Stimulated activated CD4-positive, alpha-beta T cell treated with anti-CD3 and anti-CD28 coated beads, Interleukin-2, amount 100 ng/mL, for 24 hours (primary cell): ENCODE results near the gene ATG13.

Experiments used
- DNase-seq, 2 donors: peaks; one replicate each; pipeline ENCODE4 v3.0.0-alpha.2; 2020

Gene ATG13

DNA sequence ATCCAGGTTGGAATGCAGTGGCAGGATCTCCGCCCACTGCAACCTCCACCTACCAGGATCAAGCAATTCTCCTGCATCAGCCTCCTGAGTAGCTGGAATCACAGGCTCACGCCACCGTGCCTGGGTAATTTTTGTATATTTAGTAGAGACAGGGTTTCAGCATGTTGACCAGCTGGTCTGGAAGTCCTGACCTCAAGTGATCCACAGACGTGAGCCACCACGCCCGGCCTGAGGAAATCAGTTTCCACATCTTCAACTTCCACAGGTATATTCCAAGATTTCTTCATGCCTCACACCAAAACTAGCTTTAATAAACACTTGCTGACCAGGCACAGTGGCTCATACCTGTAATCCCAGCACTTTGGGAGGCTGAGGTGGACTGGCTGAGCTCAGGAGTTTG is 8.0 kb upstream of the ATG13 start:
- DNase-seq, result no peak

DNA sequence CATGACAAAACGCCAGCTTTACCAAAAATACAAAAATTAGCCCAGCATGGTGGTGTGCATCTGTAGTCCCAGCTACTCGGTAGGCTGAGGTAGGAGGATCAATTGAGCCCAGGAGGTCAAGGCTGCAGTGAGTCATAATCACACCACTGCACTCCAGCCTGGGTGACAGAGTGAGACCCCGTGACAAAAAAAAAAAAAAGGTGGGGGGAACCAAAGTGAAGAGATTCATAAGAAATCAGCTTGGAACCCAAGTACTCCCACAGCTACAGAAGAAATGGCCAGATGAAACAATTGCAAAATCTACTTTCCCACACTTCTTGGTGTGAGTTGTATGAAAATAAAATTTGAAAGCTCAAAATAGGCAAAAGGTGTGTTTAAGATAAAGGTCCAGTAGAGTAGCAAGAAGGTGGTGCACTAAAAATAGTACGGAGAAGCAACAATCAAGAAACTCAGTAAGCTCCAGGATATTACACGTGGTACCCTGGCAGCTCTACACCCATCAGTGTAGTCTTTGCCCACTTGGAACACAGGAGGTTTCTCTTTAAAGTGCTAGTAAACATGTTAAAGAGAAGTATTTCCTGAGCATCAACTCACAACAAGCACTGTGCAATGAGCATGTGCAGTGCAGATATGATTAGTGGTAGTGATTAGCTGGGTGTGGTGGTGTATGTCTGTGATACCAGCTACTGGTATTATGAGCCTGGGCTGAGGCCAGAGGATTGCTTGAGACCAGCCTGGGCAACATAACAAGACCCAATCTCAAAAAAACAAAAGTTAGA is 5.6 kb upstream of the ATG13 start:
- DNase-seq, result no peak

DNA sequence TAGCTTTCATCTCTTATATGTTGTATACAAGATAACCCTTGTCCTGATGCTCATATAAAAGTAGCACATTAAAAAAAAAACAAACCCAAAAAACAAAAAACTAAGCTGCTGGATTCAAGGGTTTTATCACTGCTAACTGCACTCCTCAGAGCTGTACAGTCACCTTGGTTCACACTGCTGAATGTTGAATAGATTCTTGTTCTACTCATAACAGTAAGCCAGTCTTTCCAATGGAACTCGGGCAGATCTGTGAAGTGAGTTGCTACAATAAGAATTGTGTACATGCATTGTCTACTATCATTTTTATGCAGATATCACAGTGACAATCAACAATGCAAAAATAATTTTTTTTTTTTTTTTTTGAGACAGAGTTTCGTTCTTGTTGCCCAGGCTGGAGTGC is 5.0 kb upstream of the ATG13 start:
- no peak for DNase-seq

DNA sequence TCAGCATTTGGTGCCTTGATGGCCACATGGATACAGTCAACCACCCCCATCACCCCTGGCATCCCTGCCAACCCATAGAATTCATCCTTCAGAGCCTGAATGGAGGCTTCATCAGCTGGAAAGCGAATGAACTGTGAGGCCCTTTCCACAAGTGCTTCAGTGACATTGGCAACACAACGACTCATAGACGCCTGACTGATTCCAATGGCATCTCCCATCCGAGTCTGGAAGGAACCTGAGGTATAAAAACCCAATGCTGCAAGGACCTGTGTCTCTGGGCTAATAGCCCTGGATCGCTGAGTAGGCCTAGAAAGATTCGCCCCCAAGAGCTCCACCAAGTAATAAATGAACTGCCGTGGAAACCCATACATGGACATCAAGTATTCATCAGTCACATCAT is 1.6 kb upstream of the ATG13 start:
- no peak for DNase-seq

DNA sequence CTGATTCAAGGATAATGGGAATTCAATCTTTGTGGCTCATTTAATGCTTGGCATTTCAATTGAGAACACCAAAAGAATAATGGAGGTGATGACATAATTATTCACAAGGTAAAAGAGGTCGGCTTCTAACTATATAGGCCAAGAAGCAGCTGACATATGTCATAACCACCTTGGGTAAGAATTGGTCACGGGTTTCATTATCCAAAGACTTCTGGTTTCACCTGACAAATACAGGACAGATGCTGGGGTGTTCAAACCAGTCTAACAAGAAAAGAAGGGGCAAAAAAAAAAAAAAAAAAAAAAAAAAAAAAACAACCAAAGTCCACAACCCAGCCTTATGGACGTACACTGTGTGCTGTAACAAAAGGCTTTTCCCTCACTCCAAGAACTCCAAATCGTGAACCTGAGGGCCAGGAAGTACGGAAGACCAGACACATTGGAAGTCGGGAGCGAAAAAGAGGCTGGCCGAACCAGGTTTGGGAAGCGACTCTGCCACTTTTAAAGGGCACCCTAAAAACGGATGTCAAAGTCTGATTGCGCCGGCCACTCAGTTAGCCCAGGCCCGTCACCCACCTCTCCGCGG is 711 bp upstream of the ATG13 start:
- DNase-seq, result no peak

DNA sequence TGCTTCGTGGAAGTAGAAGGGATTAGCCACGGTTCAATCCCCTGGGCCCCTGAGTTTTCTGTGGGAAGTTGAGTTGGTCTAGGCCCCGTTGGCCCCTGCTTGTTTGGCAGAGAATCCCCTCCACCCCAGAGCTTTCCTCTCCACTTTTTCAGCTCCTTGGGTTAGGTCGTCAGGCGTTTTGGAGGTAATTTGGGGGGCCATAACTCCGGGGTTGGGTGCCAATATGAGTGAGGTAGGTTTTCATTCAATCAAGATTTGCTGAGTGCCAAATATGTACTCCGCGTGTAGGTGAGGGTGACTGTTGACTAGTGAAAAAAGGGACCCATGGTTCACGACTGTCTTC is 590 bp downstream of the ATG13 start:
- no peak for DNase-seq

DNA sequence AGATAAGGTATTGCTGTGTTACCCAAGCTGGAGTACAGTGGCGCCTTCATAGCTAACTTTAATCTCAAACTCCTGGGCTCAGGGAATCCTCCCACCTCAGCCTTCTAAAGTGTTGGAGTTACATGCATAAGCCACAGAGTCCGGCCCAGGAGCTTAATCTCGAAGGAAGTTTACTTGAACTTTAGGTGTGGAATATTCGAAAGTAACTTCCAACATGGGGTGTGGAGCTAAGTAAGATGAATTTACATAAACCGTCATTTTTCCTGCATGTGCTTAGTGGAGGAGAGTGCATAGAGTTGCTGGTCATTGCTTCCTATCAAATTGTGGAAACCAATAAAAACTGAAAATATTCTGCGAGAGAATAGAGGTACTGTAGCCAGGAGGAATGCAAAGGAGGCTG is 1.5 kb downstream of the ATG13 start:
- no peak for DNase-seq

DNA sequence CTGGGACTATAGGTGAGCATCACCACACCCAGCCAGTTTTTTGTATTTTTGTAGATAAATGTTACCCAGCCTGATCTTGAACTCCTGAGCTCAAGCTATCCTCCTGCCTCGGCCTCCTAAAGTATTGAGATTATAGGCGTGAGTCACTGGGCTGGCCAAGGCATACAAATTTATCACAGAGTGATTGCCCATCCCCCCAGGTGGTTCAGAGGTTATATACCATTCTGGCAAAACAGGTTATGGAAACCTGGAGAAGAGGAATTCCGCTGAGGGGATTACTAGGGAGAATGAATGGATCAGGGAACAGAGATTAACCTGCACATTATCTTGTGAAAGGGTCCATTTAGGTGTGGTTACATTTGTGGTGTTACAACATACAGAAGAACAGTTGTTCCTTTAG is 8.1 kb downstream of the ATG13 start:
- DNase-seq, result no peak

DNA sequence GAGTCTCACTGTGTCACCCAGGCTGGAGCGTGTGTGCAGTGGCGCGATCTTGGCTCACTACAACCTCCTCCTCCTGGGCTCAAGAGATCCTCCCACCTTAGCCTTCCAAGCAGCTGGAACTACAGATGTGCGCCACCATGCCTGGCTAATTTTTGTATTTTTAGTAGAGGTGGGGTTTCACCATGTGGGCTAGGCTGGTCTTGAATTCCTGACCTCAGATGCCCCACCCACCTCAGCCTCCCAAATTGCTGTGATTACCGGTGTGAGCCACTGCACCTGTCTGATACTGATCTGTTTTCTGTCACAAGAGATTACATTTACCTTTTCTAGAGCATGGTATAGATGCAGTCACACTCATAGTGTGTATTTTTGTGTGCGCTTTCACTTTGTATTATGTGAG is 11.6 kb downstream of the ATG13 start:
- no peak for DNase-seq

DNA sequence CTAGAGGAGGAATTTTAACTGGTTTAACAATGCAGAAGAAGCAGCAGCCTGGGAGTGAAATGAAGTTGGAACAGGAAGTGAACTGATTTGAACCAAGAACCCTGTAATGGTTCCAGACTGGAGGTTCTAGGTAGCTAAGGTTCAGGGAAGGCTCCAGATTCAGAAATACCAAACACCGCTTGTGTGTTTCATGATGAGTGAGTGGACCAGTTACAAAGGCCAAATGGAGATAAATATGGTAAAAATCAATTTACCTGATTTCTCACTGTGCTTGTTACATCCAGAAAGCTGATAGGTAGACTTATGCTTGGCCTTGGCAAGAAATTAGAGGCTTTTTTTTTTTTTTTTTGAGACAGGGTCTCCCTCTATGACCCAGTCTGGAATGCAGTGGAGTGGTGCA is 12.9 kb downstream of the ATG13 start:
- DNase-seq, result no peak

DNA sequence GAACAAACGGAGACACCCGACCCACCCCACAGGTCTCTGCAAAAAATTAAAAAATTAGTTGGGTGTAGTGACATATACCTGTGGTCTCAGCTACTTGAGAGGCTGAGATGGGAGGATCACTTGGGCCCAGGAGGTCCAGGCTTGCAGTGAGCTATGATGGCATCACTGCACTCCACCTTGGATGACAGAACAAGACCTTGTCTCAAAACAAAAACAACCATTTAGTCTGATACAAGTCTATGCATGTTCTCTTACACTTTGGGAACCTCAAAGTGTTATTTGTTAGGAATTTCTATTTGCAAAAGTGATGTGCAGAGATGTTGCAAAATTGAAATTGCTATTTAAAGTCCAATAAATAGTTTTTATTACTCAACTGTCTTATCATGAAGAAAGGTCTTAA is 14.3 kb downstream of the ATG13 start:
- no peak for DNase-seq

DNA sequence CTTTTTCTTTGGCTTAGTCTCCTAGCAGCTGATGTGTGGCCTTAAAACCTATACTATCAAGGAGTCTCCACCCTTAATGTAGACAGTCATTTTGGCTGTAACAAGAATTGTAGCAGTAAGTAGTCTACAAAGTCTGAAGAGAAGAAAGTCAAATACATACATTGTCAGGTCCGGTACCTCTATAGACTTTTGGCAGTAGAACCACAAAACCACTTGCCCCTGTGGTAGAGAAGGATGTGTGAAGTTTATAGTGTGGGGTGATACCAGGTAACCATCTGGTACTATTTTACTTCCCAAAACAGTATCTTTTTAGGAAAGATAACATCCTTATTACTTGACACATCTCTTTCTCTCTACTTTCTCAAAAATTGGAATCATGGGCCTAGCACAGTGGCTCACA is 15.1 kb downstream of the ATG13 start:
- no peak for DNase-seq

DNA sequence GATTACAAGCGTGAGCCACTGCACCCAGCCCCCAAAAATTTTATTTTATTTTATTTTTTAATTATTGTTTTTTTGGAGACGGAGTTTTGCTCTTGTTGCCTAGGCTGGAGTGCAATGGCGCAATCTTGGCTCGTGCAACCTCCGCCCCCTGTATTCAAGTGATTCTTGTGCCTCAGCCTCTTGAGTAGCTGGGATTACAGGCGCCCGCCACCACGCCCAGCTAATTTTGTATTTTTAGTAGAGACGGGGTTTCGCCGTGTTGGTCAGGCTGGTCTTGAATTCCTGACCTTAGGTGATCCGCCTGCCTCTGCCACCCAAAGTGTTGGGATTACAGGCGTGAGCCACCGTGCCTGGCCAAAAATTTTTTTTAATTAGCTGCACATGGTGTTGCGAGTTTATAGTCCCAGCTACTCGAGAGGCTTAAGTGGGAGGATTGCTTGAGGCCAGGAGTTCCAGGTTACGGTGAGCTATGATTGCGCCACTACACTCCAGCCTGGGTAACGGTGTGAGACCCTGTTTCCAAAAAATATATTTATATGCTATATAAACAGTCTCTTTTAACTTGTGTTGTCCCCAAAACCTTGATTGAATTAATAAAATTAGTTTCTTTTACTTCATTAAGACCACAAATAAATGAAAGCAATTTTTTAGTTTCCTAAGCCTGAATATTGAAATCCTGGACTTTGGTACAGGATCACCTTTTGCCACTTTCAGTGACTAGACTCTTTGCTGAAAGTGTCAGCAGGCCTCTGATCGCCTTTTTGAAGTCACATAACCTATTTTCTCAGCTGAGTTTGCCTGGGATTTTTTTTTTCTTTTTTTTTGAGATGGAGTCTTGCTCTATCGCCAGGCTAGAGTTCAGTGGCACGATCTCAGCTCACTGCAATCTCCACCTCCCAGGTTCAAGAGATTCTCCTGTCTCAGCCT is 16.2 kb downstream of the ATG13 start:
- no peak for DNase-seq

DNA sequence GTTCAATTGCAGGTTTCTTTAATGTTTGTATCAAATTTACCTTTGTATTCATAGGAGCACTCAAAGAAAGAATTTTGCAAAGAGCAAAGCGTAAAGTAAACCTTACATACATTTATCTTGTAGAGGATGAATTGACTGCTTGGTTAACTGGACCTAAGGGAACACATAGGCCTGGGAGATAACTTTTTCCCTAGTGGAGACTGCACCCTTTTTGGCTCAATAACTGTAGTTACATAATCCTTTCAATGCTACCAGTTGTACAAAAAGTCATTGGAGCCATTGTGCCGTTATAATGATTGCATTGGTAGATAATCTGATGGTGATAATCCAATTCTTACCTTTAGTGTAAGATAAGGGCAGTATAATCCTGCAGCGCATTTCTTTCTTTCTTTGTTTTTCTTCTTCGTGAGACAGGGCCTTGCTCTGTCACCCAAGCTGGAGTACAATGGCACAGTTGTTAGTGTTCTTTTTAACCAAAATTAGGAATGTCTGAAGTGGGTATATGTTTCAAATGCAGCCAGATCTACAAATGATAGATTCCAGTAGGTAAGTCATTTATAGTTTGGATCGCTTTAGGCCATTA is 18.3 kb downstream of the ATG13 start:
- DNase-seq, result no peak

DNA sequence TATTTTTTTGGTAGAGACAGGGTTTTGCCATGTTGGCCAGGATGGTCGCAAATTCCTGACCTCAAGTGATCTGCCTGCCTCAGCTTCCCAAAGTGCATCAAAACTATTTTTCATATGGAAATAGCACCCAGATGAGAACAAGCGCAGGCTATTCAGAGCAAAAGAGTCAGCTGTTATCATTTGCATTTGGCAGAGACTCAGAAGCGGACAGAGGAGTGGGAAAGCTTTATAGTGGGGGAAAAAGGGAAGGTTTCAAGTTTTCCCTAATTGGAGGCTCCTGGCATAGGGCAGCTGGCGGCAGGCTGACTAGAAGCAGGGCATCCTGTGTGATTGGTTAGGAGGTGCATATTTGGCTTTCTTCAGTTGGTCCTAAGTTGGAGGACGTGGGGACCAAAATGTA is 20.2 kb downstream of the ATG13 start:
- no peak for DNase-seq

DNA sequence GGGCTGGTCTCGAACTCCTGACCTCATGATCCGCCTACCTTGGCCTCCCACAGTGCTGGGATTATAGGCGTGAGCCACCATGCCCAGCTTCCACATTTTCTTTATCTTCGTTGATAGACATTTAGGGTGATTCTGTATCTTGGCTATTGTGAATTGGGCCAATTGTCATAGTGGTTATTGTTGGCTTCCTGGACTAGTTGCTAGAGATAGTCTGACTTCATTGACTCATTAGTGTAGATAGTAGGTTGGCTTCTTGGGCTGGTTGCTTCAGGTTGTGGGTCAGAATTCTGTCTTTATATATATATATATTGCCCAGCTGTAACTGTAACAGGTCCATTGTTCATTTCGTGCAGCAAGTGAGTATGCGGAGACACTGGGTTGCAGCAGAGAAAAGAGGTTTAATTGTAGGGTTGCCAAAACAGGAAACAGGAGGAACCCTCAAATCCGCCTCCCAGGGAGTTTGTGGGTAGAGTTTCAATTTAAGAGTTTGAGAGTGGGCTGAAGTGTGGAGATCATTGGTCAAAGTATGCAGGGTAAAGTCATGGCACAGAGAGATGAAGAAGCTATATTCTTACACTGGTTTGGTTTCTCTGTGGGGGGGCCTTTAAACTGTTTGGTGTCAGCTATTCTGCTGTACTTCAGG is 22.0 kb downstream of the ATG13 start:
- no peak for DNase-seq

DNA sequence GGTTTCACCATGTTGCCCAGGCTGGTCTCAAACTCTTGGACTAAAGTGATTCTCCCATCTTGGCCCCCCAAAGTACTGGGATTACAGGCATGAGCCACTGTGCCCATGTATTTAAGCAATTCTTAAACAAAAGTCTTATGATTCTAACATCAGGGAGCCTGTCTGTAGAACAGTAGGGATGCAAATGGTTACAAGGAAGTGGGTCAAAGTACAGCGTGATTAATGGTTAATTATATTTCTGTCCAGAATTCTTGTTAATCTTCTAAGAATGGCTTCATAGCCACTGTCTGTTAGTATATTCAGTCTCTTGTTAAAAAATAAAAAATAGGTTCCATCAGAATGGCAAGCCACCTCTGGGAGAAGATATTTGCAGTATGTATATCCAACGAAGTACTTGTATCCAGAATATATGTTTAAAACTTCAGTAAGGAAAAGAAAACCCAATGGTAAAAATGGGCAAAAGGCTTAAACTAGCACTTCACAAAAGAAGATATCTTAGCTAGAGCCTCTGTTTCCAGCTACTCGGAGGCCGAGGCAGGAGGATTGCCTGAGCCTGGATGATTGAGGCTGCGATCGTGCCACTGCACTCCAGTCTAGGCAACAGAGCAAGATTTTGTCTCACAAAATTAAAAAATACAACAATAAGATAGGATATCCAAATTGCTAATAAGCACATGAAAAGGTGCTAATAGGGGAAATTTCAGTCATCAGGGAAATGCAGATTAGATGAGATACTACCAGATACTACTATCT is 22.9 kb downstream of the ATG13 start:
- no peak for DNase-seq

DNA sequence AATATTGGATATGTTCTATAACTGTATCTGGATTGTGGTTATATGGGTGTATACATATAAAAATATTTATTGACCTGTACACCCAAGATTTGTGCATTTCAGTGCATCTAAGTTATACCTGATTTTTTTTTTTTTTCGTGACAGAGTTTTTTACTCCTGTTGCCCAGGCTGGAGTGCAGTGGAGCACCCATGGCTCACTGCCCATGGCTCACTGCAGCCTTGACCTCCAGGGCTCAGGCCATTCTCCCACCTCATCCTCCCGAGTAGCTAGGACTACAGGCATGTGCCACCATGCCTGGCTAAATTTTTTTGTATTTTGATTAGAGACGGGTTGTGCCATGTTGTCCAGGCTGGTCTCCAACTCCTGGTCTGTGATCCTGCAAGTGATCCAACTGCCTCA is 24.3 kb downstream of the ATG13 start:
- no peak for DNase-seq

DNA sequence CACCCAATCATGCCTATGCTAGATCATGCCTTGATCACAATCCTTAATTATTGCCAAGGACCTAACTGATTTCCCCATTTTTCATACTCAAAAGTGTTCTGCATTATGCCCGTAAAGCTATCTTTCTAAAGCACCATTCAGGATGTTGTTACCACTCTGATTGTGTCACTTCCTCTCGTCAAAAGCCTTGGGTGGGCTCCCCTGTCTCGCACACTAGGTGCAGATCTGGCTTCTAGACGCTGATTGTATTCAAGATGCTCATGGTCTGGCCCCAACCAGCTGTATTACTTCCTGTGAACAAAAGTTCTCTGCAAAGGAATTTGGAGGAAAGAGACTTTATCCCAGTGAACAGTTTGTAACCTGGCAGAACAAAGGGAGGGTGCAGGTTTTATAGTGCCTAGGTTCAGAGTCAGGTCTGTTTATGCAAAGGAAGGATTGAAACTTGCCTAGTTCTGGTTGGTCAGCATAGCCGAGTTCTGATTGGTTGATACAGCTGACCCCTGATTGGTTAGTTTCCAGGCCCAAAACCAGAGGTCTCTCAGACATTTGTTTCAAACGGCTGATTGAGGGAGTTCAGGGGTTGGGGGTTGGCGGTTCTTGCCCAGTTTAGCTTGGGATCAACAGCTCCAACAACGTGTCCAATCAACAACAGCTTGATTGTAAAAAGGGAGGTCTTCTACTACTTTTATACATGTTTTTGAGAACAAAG is 25.4 kb downstream of the ATG13 start:
- no peak for DNase-seq

DNA sequence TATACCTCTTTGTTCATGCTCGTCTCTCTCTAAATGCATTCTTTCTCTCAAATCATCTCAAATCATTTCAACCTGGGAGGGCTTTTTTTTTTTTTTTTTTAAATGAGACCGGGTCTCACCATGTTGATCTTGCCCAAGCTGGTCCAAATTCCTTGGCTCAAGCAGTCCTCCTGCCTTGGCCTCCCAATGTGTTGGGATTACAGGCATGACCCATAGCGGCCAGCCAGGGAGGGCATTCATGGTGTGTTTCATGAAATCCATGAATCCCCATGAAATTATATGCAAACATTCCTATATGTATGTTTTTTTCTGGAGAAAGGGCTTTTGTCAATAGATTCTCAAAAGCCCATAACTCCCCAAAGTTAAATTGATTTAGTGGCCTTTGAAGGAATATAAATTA is 26.2 kb downstream of the ATG13 start:
- no peak for DNase-seq

DNA sequence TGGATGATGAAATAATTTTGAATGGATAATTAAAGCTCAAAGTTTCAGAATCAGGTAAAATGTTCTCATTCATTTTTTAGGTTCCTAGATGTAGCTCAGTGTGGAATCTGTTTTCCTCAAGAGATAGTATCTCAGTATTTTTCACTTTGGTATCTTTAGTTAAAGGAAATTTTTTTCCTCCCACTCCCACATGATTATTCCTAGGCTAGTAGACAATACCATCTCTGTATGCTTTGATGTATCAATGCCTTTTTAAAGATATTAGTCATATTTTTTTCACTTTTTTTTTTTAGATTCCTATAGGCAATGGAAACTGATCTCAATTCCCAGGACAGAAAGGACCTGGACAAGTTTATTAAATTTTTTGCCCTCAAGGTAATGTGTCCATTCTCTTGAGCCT is 26.6 kb downstream of the ATG13 start:
- DNase-seq, result no peak
